H9 (cell line): ENCODE results near the gene CCDC192. TPM values are rescaled to one million over a fixed set of nuclear protein-coding genes. Genes with fewer than 3 reads are reported as not detected.

Experiments used
- DNase-seq: peaks from one replicate; pipeline ENCODE4 v3.0.0-alpha.2; 2017
- H2AFZ ChIP-seq: one replicate; pipeline ENCODE4 v1.6.1; 2013; ENCODE audit warnings: mild to moderate bottlenecking, low read length, control low read depth, moderate library complexity
- H2AK5ac ChIP-seq: 2 replicates; pipeline ENCODE4 v1.6.1; 2013; ENCODE audit warnings: low read length, control low read depth, mixed read lengths; ENCODE audit not compliant: insufficient read length
- H2BK120ac ChIP-seq: one replicate; pipeline ENCODE4 v1.6.1; 2013; ENCODE audit warnings: low read depth, mild to moderate bottlenecking, low read length, control low read depth, inconsistent platforms; ENCODE audit not compliant: poor library complexity, severe bottlenecking
- H2BK12ac ChIP-seq: 2 replicates; pipeline ENCODE4 v1.6.1; 2013; ENCODE audit warnings: low read length, control low read depth, mixed read lengths, low read depth; ENCODE audit not compliant: insufficient read length
- H2BK15ac ChIP-seq: 2 replicates; pipeline ENCODE4 v1.6.1; 2013; ENCODE audit warnings: low read depth, low read length, control low read depth
- H2BK20ac ChIP-seq: one replicate; pipeline ENCODE4 v1.6.1; 2013; ENCODE audit warnings: low read depth, mild to moderate bottlenecking, low read length, control low read depth, inconsistent platforms; ENCODE audit not compliant: poor library complexity, severe bottlenecking
- H2BK5ac ChIP-seq: 2 replicates; pipeline ENCODE4 v1.6.1; 2013; ENCODE audit warnings: low read length, control low read depth, mixed read lengths; ENCODE audit not compliant: insufficient read length
- H3K14ac ChIP-seq: 2 replicates; pipeline ENCODE4 v1.6.1; 2013; ENCODE audit warnings: low read length, control low read depth; ENCODE audit not compliant: insufficient read depth
- H3K18ac ChIP-seq: 2 replicates; pipeline ENCODE4 v1.6.1; 2013; ENCODE audit warnings: low read depth, mild to moderate bottlenecking, mixed read lengths, low read length, control low read depth; ENCODE audit not compliant: insufficient read length
- H3K23ac ChIP-seq: 2 replicates; pipeline ENCODE4 v1.6.1; 2013; ENCODE audit warnings: low read length, control low read depth, mixed read lengths, low read depth; ENCODE audit not compliant: insufficient read length
- H3K23me2 ChIP-seq: 2 replicates; pipeline ENCODE4 v1.6.1; 2013; ENCODE audit warnings: low read depth, mild to moderate bottlenecking, mixed read lengths, low read length, control low read depth; ENCODE audit not compliant: insufficient read length, poor library complexity, severe bottlenecking
- H3K27ac ChIP-seq: 2 replicates; pipeline ENCODE4 v1.5.1; 2013; ENCODE audit warnings: low read length, control low read depth, mixed read lengths, low read depth; ENCODE audit not compliant: insufficient read length
- H3K27me3 ChIP-seq: 2 replicates; pipeline ENCODE4 v1.6.1; 2013; ENCODE audit warnings: low read length, control low read depth, inconsistent platforms; ENCODE audit not compliant: insufficient read depth
- H3K4ac ChIP-seq: 2 replicates; pipeline ENCODE4 v1.6.1; 2013; ENCODE audit warnings: low read depth, mild to moderate bottlenecking, control low read depth, inconsistent platforms, low read length, moderate library complexity
- H3K4me1 ChIP-seq: 2 replicates; pipeline ENCODE4 v1.6.1; 2013; ENCODE audit warnings: low read length, control low read depth, inconsistent platforms; ENCODE audit not compliant: insufficient read depth
- H3K4me2 ChIP-seq: 2 replicates; pipeline ENCODE4 v1.6.1; 2013; ENCODE audit warnings: low read length, control low read depth, mixed read lengths; ENCODE audit not compliant: insufficient read length, insufficient read depth
- H3K56ac ChIP-seq: 2 replicates; pipeline ENCODE4 v1.6.1; 2013; ENCODE audit warnings: low read depth, mild to moderate bottlenecking, mixed read lengths, low read length, control low read depth; ENCODE audit not compliant: insufficient read length
- H3K79me1 ChIP-seq: 2 replicates; pipeline ENCODE4 v1.6.1; 2013; ENCODE audit warnings: low read depth, mild to moderate bottlenecking, moderate library complexity, low read length, control low read depth, inconsistent platforms; ENCODE audit not compliant: insufficient read depth, poor library complexity, severe bottlenecking
- H3K79me2 ChIP-seq: 2 replicates; pipeline ENCODE4 v1.6.1; 2013; ENCODE audit warnings: low read length, control low read depth, inconsistent platforms; ENCODE audit not compliant: insufficient read depth
- H3K9ac ChIP-seq: 2 replicates; pipeline ENCODE4 v1.6.1; 2013; ENCODE audit warnings: low read length, control low read depth, mixed read lengths; ENCODE audit not compliant: insufficient read length; ENCODE audit errors: extremely low read depth
- H3K9me3 ChIP-seq: one replicate; pipeline ENCODE4 v1.6.1; 2013; ENCODE audit warnings: low read depth, low read length, inconsistent platforms; ENCODE audit not compliant: control insufficient read depth
- H3T11ph ChIP-seq: one replicate; pipeline ENCODE4 v1.6.1; 2013; ENCODE audit warnings: mild to moderate bottlenecking, low read length, control low read depth, inconsistent platforms
- H4K20me1 ChIP-seq: one replicate; pipeline ENCODE4 v1.6.1; 2013; ENCODE audit not compliant: control insufficient read depth, insufficient read length, insufficient read depth
- H4K5ac ChIP-seq: 2 replicates; pipeline ENCODE4 v1.6.1; 2013; ENCODE audit warnings: low read depth, mild to moderate bottlenecking, mixed read lengths, low read length, control low read depth; ENCODE audit not compliant: insufficient read length
- H4K8ac ChIP-seq: replicated peaks from 2 replicates; pipeline ENCODE4 v1.6.1; 2013; ENCODE audit warnings: low read length, control low read depth, mixed read lengths, low read depth; ENCODE audit not compliant: insufficient read length
- H4K91ac ChIP-seq: 2 replicates; pipeline ENCODE4 v1.6.1; 2013; ENCODE audit warnings: low read depth, mild to moderate bottlenecking, moderate library complexity, mixed read lengths, low read length, control low read depth; ENCODE audit not compliant: insufficient read length
- H3K27ac Mint-ChIP-seq, 3 experiments: 2 replicates in 2 of 3; 3 replicates in 1 of 3; pipeline ENCODE4 v1.8.0; 2020 to 2021; ENCODE audit warnings: mixed read lengths in 3 of 3, mild to moderate bottlenecking in 1 of 3, moderate library complexity in 1 of 3
- H3K27me3 Mint-ChIP-seq: 2 replicates; pipeline ENCODE4 v1.8.0; 2021; ENCODE audit warnings: low read depth, mild to moderate bottlenecking, moderate library complexity, mixed read lengths
- H3K36me3 Mint-ChIP-seq, 3 experiments: 2 replicates in 2 of 3; 3 replicates in 1 of 3; pipeline ENCODE4 v1.8.0; 2020 to 2021; ENCODE audit warnings: low read depth in 3 of 3, mixed read lengths in 3 of 3; ENCODE audit not compliant: insufficient read depth in 1 of 3
- H3K4me1 Mint-ChIP-seq, 2 experiments: 2 replicates each; pipeline ENCODE4 v1.8.0; 2020; ENCODE audit warnings: mixed read lengths in 2 of 2
- H3K4me3 Mint-ChIP-seq, 2 experiments: 2 replicates in 1 of 2; 3 replicates in 1 of 2; pipeline ENCODE4 v1.8.0; 2020 to 2021; ENCODE audit warnings: mild to moderate bottlenecking in 2 of 2, mixed read lengths in 2 of 2, moderate library complexity in 1 of 2
- H3K9me3 Mint-ChIP-seq, 2 experiments: 2 replicates in 1 of 2; 3 replicates in 1 of 2; pipeline ENCODE4 v1.8.0; 2020; ENCODE audit warnings: mild to moderate bottlenecking in 2 of 2, mixed read lengths in 2 of 2, moderate library complexity in 1 of 2
- CTCF ChIP-seq: fragments of 200-600 bp; sonication (generic); conservative IDR thresholded peaks from 3 replicates; pipeline ENCODE4 v1.8.0; 2021; ENCODE audit warnings: antibody characterized with exemption, mild to moderate bottlenecking
- WGBS: extraction: QIAGEN DNeasy Blood & Tissue Kit; methylation state at CpG from one replicate; pipeline ENCODE4 v1.1.7; 2013; ENCODE audit warnings: missing lambda C conversion rate, low lambda C conversion rate, mixed read lengths; ENCODE audit not compliant: insufficient read length; ENCODE audit errors: extremely low coverage; 5-methylcytosine and 5-hydroxymethylcytosine counted together
- total RNA-seq: library from RNA; stranded (reverse); gene quantifications from 2 replicates; pipeline ENCODE4 v1.2.1, GENCODE V29; 2021

CCDC192 gene
- total RNA-seq, 1 experiment from 2014 or later: not detected

DNA sequence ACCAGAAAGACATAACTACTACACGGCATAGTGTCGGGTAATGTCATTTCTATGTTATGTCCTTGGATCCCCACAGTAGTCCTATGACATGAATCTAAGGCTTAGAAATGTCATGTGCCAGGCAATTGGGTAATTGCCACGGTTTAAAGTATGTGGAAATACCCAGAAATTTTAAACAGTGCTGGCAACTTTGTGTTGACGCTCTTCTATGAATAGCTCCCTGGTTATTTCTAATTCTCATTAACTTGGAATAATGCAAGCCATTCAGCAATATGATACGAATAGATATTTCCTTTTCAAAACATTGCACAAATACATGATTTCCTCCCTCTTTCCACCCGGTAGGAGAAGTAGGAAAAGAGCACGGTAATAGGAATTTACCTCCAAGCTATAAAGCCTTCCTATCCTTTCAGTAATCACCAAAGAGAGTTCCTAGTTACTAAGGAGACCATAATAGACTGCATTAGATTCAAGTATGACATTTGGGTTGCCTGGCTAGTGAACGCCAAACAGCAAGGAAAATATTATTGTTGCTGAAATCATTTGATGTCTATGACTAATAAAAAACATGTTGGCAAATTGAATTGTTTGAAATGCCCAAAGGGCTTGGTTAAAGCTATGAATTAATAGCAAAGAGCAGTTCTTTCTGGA is 168.4 kb downstream of the CCDC192 start:
- no peak for TF ChIP-seq CTCF
- Mint-ChIP-seq H3K27me3 (no peaks in the 10 kb centered on the region), H3K9me3 (no peaks in the 10 kb centered on the region), H3K27ac (no peak overlapping the region), H3K36me3 (no peaks in the 10 kb centered on the region), H3K4me1 (peaks cover 0 to 3% of the 10 kb centered on the region in 2 experiments; a peak in 2 of 4 replicates), H3K4me3 (no peak overlapping the region)
- Histone ChIP-seq H3K4me1 (no peaks in the 10 kb centered on the region), H3K9ac (no peak overlapping the region), H3K79me2 (no peaks in the 10 kb centered on the region), H4K8ac (no peak overlapping the region), H3K23me2 (no peaks in the 10 kb centered on the region), H2BK120ac (no peak overlapping the region), H2BK5ac (no peak overlapping the region), H3K27me3 (no peaks in the 10 kb centered on the region), H4K20me1 (no peaks in the 10 kb centered on the region), H2BK20ac (no peak overlapping the region), H2BK15ac (no peak overlapping the region), H4K91ac (no peak overlapping the region), H2AK5ac (no peak overlapping the region), H3K14ac (no peak overlapping the region), H2BK12ac (no peak overlapping the region), H3T11ph (no peak overlapping the region), H3K4ac (no peak overlapping the region), H3K27ac (no peak overlapping the region), H3K23ac (no peak overlapping the region), H3K4me2 (no peak overlapping the region), H3K18ac (no peak overlapping the region), H3K9me3 (no peaks in the 10 kb centered on the region), H4K5ac (no peak overlapping the region), H3K56ac (no peak overlapping the region), H2AFZ (no peak overlapping the region), H3K79me1 (no peaks in the 10 kb centered on the region)
- no CpG with 5 or more reads among the region's 8 CpGs for WGBS
- DNase-seq: no peak
